ENCODE data around the gene BUB1.
"Not testable (repeated sequence)": the region's sequence is repeated elsewhere in the genome, so short reads cannot be mapped to it uniquely, and the experiment has no call there.

The BUB1 gene

DNA sequence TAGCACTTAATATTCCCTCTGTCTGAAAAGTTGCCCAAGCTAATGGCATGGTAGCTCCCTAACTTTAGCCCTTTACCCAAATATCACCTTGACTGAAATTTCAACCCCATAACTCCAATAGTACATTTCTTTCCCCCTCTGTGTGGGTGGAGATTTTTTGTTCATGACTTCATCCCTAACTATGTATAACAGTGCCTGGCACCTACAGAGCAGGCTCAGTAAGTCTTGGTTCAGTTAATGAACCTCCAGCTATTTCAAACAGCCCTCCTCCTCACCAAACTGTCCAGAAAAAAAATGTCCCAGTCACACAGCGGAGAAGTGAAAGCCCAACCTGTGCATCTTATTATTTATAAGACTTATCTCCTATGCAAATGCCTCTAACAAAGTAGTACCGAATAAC is 18.6 kb downstream of the BUB1 start:
- in situ Hi-C loops (cut with MboI; ENCODE audit: low sequenced_read_pairs), result no loop called here
- H3K36me3 ChIP-seq (replicated peaks), result peaks cover 96% of the 10 kb centered on the region
- DNase-seq (ENCODE audit: low spot score in 2 of 2), result no peak
- H3K4me1 ChIP-seq, result no peaks in the 10 kb centered on the region
- H3K27me3 ChIP-seq (ENCODE audit: low read depth), result no peaks in the 10 kb centered on the region
- no peak overlapping the region for H3K4me3 ChIP-seq
- no peaks in the 10 kb centered on the region for H3K9me3 ChIP-seq

DNA sequence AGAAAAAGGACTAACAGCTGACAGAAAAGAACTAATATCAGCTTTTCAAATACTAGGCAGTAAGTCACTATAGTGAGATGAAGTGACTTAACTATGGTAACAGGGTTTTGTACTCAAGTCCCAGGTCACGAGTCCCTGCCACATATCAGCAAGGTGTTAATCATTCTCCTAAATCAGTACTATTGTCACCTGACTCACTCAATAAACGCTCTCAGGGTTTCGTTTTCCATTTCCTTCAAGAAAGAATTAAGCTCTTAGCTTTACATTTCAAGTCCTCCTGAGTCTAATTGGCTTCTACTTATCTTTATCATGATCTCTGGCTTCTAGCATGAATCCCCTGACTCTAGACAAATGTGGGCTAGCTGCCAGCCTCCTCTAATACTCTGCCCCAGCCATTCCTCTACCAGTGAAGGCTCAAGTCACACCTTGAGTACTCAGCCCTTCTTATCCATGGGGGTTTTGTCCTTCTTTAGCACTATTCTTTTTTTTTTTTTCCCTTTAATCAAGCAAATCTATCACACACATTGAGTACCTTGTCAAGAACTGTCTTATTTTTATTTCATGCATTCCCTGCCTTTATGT is 20.0 kb downstream of the BUB1 start:
- DNase-seq (ENCODE audit: low spot score in 2 of 2), result no peak
- in situ Hi-C loops (cut with MboI; ENCODE audit: low sequenced_read_pairs), result no loop called here
- H3K4me3 ChIP-seq, result no peak overlapping the region
- H3K27me3 ChIP-seq (ENCODE audit: low read depth), result no peaks in the 10 kb centered on the region
- no peaks in the 10 kb centered on the region for H3K9me3 ChIP-seq
- no peaks in the 10 kb centered on the region for H3K4me1 ChIP-seq
- peaks cover 99% of the 10 kb centered on the region for H3K36me3 ChIP-seq (replicated peaks)

DNA sequence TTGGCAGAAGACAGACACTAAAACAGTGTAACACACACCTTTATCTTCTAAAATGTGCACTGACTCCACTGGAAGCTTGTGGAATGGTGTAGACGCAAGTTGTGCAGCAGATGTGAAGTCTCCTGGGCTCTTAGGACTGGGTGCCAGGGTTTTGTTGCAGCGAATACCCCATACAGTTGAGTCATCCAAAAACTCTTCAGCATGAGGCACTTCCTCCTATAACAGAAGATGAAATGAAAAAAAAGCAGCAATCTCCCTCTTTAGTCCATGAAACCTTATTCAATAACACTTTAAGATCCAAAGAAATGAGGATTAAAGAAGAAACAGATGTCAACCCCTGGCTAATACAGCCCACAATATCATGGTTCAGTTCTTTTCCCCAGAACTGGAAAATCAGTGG is 22.2 kb downstream of the BUB1 start:
- in situ Hi-C loops (cut with MboI; ENCODE audit: low sequenced_read_pairs), result no loop called here
- no peaks in the 10 kb centered on the region for H3K4me1 ChIP-seq
- no peaks in the 10 kb centered on the region for H3K9me3 ChIP-seq
- no peak for DNase-seq (ENCODE audit: low spot score in 2 of 2)
- H3K27me3 ChIP-seq (ENCODE audit: low read depth), result no peaks in the 10 kb centered on the region
- no peak overlapping the region for H3K4me3 ChIP-seq
- peaks cover 99% of the 10 kb centered on the region for H3K36me3 ChIP-seq (replicated peaks)

DNA sequence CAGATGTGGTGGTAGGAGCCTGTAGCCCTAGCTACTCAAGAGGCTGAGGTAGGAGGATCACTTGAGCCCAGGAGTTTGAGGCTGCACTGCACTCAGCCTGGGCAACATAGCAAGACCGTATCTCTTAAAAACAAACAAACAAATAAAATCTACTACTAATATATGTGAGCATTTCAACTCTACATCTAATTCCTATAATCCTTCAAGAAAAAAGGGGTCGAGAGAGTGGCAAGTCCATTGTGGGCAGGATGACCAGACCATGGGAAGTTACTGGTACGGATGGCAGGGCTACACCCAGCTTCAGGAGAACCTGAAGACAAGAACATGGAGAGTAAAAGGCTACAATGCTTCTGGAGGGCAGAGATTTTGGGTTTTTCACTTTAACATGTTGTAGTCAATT is 24.0 kb downstream of the BUB1 start:
- Histone ChIP-seq H3K36me3 (replicated peaks) (peaks cover 97% of the 10 kb centered on the region), H3K4me3 (no peak overlapping the region)

DNA sequence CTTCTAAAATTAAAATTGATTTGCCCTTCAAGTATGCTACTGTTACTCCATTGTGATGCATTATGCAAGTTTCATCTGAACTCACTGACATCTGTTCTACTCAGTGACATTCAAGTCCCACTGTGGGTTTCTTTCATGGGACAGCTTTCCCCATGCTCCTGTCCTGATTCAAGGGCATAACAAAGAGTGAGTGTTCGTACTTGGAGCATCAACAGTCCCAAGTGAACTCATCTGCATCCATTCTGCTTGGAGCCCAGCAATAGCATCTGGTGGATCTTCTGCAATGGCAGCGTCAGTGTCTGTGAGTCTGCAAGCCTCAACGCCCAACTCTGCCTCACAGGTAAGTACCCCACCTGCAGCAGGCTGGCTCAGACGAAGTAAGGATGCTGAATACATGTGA is 27.5 kb downstream of the BUB1 start:
- in situ Hi-C loops (cut with MboI; ENCODE audit: low sequenced_read_pairs), result no loop called here
- no peaks in the 10 kb centered on the region for H3K9me3 ChIP-seq
- H3K4me1 ChIP-seq, result no peaks in the 10 kb centered on the region
- no peaks in the 10 kb centered on the region for H3K27me3 ChIP-seq (ENCODE audit: low read depth)
- H3K36me3 ChIP-seq (replicated peaks), result peaks cover 86% of the 10 kb centered on the region
- no peak overlapping the region for H3K4me3 ChIP-seq
- no peak for DNase-seq (ENCODE audit: low spot score in 2 of 2)

More for the DNA sequence above, 24.0 kb downstream of the BUB1 start:
- no peaks in the 10 kb centered on the region for H3K4me1 ChIP-seq
- no peaks in the 10 kb centered on the region for H3K9me3 ChIP-seq
- DNase-seq (ENCODE audit: low spot score in 2 of 2), result no peak
- in situ Hi-C loops (cut with MboI; ENCODE audit: low sequenced_read_pairs), result no loop called here
- H3K27me3 ChIP-seq (ENCODE audit: low read depth), result no peaks in the 10 kb centered on the region

DNA sequence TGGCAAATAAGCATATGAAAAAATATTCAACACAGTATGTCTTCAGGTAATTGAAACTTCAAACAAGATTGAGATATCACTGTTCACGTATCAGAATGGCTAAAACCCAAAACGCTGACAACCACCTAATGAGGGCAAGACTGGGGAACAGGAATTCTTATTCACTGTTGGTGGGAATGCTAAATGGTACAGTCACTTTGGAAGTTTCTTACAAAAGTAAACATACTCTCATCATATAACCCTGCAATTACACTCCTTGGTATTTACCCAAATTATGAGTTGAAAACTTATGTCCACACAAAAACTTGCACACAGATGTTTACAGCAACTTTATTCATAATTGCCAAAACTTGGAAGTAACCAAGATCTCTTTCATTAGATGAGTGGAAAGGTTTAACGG is 30.1 kb downstream of the BUB1 start:
- in situ Hi-C loops (cut with MboI; ENCODE audit: low sequenced_read_pairs), result no loop called here
- no peak for DNase-seq (ENCODE audit: low spot score in 2 of 2)
- Histone ChIP-seq H3K4me1 (no peaks in the 10 kb centered on the region), H3K36me3 (replicated peaks) (peaks cover 71% of the 10 kb centered on the region), H3K9me3 (no peaks in the 10 kb centered on the region), H3K27me3 (ENCODE audit: low read depth) (no peaks in the 10 kb centered on the region), H3K4me3 (no peak overlapping the region)

DNA sequence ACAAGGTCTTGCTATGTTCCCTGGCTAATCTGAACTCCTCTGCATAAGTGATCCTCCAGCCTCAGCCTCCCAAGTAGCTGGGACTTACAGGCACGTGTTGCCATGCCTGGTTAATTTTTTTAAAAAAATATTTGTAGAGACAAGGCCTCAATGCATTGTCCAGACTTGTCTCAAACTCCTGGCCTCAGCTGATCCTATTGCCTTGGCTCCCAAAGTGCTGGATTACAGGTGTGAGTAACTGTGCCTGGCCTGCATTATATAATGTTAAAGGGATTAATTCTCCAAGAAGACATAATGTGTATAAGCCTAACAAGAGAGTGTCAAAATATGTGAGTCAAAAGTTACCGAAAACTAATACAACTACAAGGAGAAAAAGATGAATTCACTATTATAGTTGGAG is 32.2 kb downstream of the BUB1 start:
- Histone ChIP-seq H3K4me1 (no peaks in the 10 kb centered on the region), H3K36me3 (replicated peaks) (peaks cover 68% of the 10 kb centered on the region), H3K9me3 (no peaks in the 10 kb centered on the region), H3K27me3 (ENCODE audit: low read depth) (no peaks in the 10 kb centered on the region), H3K4me3 (no peak overlapping the region)
- in situ Hi-C loops (cut with MboI; ENCODE audit: low sequenced_read_pairs), result no loop called here
- DNase-seq (ENCODE audit: low spot score in 2 of 2), result no peak

DNA sequence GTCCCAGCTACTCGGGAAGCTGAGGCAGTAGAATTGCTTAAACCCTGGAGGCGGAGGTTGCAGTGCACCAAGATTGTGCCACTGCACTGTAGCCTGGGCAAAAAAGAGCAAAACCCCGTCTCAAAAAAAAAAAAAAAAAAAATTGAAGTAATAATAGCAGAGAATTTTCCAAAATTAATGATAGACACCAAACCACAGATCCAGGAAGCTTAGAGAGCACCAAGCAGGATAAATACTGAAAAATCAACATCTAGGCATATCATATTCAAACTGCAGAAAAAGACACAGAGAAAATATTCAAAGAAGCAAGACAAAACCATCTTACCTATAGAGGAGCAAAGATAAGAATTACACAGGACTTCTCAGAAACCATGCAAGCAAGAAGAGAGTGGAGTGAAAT is 33.5 kb downstream of the BUB1 start:
- peaks cover 69% of the 10 kb centered on the region for H3K36me3 ChIP-seq (replicated peaks)
- in situ Hi-C loops (cut with MboI; ENCODE audit: low sequenced_read_pairs), result no loop called here
- no peaks in the 10 kb centered on the region for H3K9me3 ChIP-seq
- no peaks in the 10 kb centered on the region for H3K27me3 ChIP-seq (ENCODE audit: low read depth)
- DNase-seq (ENCODE audit: low spot score in 2 of 2), result no peak
- H3K4me3 ChIP-seq, result no peak overlapping the region
- no peaks in the 10 kb centered on the region for H3K4me1 ChIP-seq

DNA sequence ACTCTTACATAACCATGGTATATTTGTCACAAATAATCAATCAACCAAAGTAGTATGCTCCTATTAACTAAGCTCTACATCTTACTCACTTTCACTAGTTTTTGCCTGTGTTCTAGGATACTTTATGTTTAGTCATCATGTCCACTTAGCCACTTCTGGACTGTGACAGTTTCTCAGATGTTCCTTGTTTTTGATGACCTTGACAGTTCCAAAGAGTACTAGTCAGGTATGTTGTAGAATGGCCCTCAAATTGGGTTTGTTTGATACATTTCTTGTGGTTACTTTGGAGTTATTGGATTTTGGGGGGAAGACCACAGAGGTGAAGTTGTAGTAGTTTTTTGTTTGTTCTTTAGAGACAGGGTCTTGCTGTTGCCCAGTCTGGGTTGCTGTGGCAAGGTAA is 35.5 kb downstream of the BUB1 start:
- no peak for DNase-seq (ENCODE audit: low spot score in 2 of 2)
- in situ Hi-C loops (cut with MboI; ENCODE audit: low sequenced_read_pairs), result no loop called here
- peaks cover 67% of the 10 kb centered on the region for H3K36me3 ChIP-seq (replicated peaks)
- no peaks in the 10 kb centered on the region for H3K4me1 ChIP-seq
- H3K9me3 ChIP-seq, result no peaks in the 10 kb centered on the region
- H3K27me3 ChIP-seq (ENCODE audit: low read depth), result no peaks in the 10 kb centered on the region
- H3K4me3 ChIP-seq, result no peak overlapping the region

DNA sequence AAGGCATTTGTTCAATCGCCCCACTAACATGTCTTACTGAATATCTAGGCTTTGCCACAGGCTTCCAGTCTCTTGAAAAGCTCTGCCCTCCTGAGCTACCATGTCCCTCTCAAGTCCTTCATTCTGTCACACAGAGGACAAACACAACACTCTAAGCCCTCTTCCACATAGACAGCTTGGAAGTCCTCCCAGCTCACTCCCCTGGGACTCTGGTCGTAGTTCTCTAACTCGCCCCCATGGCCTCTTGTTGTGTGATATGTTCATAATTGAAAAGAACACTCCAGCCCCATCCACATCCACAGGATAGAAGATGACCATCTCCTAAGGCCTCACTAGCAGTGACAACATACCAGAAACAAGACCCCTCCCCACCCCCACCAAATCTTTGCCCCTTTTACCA is 37.9 kb downstream of the BUB1 start:
- peaks cover 76% of the 10 kb centered on the region for H3K36me3 ChIP-seq (replicated peaks)
- no peaks in the 10 kb centered on the region for H3K9me3 ChIP-seq
- H3K27me3 ChIP-seq (ENCODE audit: low read depth), result no peaks in the 10 kb centered on the region
- in situ Hi-C loops (cut with MboI; ENCODE audit: low sequenced_read_pairs), result no loop called here
- DNase-seq (ENCODE audit: low spot score in 2 of 2), result no peak
- no peaks in the 10 kb centered on the region for H3K4me1 ChIP-seq
- H3K4me3 ChIP-seq, result no peak overlapping the region

DNA sequence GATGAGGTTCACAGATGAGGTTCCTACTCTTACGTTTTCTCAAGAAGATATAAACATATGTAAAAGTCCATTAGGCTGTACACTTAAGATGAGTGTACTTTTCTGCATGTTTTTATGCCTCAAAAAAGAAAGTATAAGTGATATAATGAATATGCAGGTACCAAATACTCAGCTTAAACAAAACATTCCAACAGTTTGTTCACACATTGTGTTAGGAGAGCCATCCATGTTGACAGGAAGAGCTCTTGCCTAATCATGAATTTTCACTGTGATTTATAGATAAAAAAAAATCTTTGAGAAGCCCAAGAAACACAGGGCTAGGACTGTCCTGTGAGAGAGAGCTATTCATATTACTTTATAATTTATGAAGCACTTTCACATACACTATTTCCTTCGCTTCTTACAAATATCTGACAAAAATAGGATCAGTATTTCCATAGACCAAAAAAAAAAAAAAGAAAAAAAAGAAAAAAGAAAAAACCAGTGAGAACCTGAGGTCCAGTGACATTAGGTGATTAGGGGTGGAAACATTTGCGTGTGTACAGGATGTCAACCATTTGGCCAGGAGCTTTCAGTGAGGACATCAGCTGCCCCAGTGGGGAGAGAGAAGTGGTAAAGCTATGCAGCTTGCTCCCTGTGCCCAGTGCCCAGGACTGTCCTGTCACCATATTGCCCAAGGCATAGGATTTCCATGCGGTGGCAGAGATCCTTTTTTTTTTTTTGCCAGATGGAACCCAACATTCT is 38.7 kb downstream of the BUB1 start:
- DNase-seq (ENCODE audit: low spot score in 2 of 2), result no peak
- in situ Hi-C loops (cut with MboI; ENCODE audit: low sequenced_read_pairs), result no loop called here
- no peaks in the 10 kb centered on the region for H3K9me3 ChIP-seq
- H3K4me3 ChIP-seq, result no peak overlapping the region
- peaks cover 82% of the 10 kb centered on the region for H3K36me3 ChIP-seq (replicated peaks)
- H3K27me3 ChIP-seq (ENCODE audit: low read depth), result no peaks in the 10 kb centered on the region
- H3K4me1 ChIP-seq, result no peaks in the 10 kb centered on the region

DNA sequence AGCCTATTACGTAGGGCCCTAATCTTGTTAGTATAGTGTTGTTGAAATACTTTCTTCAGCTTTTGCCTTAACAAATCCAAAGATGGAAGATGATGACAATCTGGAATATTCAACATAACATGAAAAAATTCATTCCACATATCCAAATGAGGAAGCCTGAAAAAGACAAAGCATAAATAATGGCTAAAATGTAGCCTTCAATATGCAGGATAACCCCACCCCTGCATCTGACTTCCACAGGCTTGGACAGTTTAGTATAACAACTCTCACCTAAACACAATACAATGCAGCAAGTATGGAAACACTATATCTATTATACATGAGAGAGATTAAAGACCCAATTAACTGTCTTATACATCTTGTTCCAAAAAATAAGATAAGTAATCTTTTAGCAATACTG is 39.9 kb downstream of the BUB1 start:
- H3K4me1 ChIP-seq, result no peaks in the 10 kb centered on the region
- H3K36me3 ChIP-seq (replicated peaks), result peaks cover 74% of the 10 kb centered on the region
- no peak overlapping the region for H3K4me3 ChIP-seq
- no peaks in the 10 kb centered on the region for H3K27me3 ChIP-seq (ENCODE audit: low read depth)
- in situ Hi-C loops (cut with MboI; ENCODE audit: low sequenced_read_pairs), result no loop called here
- no peaks in the 10 kb centered on the region for H3K9me3 ChIP-seq
- DNase-seq (ENCODE audit: low spot score in 2 of 2), result no peak

DNA sequence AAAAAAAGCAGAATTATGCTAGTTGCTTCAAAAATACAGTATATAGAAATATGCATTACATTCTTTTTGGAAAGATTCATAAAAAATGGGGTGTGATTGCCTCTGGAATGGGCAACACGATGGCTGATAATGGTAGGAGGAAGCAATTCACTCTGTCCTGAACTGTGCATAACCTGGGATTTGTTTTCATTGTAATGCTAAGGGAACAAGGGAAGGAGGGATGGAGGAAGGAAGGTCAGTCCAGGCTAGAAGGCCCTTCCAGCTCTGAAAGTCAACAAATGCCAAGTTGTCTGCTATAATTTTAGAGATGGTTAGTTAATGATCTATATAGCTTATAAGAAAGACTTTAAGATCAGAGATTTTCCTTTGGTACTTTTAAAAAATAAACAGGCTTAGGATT is 40.8 kb downstream of the BUB1 start:
- DNase-seq (ENCODE audit: low spot score in 2 of 2), result no peak
- Histone ChIP-seq H3K4me3 (no peak overlapping the region), H3K36me3 (replicated peaks) (peaks cover 65% of the 10 kb centered on the region), H3K9me3 (no peaks in the 10 kb centered on the region), H3K4me1 (no peaks in the 10 kb centered on the region), H3K27me3 (ENCODE audit: low read depth) (no peaks in the 10 kb centered on the region)
- in situ Hi-C loops (cut with MboI; ENCODE audit: low sequenced_read_pairs), result no loop called here

DNA sequence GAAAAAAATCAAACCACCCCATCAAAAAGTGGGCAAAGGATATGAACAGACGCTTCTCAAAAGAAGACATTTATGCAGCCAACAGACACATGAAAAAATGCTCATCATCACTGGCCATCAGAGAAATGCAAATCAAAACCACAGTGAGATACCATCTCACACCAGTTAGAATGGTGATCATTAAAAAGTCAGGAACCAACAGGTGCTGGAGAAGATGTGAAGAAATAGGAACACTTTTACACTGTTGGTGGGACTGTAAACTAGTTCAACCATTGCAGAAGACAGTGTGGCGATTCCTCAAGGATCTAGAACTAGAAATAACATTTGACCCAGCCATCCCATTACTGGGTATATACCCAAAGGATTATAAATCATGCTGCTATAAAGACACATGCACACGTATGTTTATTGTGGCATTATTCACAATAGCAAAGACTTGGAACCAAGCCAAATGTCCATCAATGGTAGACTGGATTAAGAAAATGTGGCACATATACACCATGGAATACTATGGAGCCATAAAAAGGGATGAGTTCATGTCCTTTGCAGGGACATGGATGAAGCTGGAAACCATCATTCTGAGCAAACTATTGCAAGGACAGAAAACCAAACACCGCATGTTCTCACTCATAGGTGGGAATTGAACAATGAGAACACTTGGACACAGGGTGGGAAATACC is 41.8 kb downstream of the BUB1 start:
- H3K9me3 ChIP-seq; H3K4me3 ChIP-seq; H3K27me3 ChIP-seq (ENCODE audit: low read depth); H3K4me1 ChIP-seq; in situ Hi-C loops (cut with MboI; ENCODE audit: low sequenced_read_pairs); DNase-seq (ENCODE audit: low spot score in 2 of 2): not testable (repeated sequence)
- peaks cover 57% of the 10 kb centered on the region for H3K36me3 ChIP-seq (replicated peaks)
